ENCODE results near the gene ZSCAN12. TPM values are rescaled to one million over a fixed set of nuclear protein-coding genes. Genes with fewer than 3 reads are reported as not detected.

The ZSCAN12 gene
- total RNA-seq, 2 donors from 2014 or later, result 10.5 to 12.8 TPM

- no peaks in the 10 kb centered on the region for H3K27me3 Mint-ChIP-seq (ENCODE audit: insufficient read depth)
- Histone ChIP-seq H3K36me3 (ENCODE audit: control insufficient read depth, insufficient read depth, low read length) (no peaks in the 10 kb centered on the region), H3K27ac (ENCODE audit: low read depth, low read length) (no peak overlapping the region), H3K9me3 (ENCODE audit: control insufficient read depth, low read length) (peaks cover 20% of the 10 kb centered on the region), H3K4me3 (ENCODE audit: low read length) (no peak overlapping the region), H3K9ac (ENCODE audit: extremely low read depth, low read length, poor library complexity, severe bottlenecking) (no peak overlapping the region), H3K27me3 (ENCODE audit: control insufficient read depth, insufficient read depth, low read length, poor library complexity, severe bottlenecking) (no peaks in the 10 kb centered on the region), H3K4me1 (ENCODE audit: control insufficient read depth, insufficient read depth, low read length) (no peaks in the 10 kb centered on the region)
- DNase-seq, result no peak
- H3K9me3 Mint-ChIP-seq, result peaks cover 15% of the 10 kb centered on the region
- H3K4me1 Mint-ChIP-seq, result peaks cover 11% of the 10 kb centered on the region
- no peak overlapping the region for H3K27ac Mint-ChIP-seq
- WGBS, 2 experiments (ENCODE audit: insufficient coverage in 1 of 2, insufficient read length in 1 of 2), result 91 to 98% methylated on average over 1 of the region's 1 CpG
- H3K36me3 Mint-ChIP-seq (ENCODE audit: low read depth), result peaks cover 26% of the 10 kb centered on the region
- H3K4me3 Mint-ChIP-seq, result no peak overlapping the region
- TF ChIP-seq, protein P1, sequence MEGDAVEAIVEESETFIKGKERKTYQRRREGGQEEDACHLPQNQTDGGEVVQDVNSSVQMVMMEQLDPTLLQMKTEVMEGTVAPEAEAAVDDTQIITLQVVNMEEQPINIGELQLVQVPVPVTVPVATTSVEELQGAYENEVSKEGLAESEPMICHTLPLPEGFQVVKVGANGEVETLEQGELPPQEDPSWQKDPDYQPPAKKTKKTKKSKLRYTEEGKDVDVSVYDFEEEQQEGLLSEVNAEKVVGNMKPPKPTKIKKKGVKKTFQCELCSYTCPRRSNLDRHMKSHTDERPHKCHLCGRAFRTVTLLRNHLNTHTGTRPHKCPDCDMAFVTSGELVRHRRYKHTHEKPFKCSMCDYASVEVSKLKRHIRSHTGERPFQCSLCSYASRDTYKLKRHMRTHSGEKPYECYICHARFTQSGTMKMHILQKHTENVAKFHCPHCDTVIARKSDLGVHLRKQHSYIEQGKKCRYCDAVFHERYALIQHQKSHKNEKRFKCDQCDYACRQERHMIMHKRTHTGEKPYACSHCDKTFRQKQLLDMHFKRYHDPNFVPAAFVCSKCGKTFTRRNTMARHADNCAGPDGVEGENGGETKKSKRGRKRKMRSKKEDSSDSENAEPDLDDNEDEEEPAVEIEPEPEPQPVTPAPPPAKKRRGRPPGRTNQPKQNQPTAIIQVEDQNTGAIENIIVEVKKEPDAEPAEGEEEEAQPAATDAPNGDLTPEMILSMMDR (conservative IDR thresholded peaks at IDR 0.05), result no peak
These were observed 24.0 kb upstream of the ZSCAN12 start for GRCh38 chr6:28423546-28423945.

DNA sequence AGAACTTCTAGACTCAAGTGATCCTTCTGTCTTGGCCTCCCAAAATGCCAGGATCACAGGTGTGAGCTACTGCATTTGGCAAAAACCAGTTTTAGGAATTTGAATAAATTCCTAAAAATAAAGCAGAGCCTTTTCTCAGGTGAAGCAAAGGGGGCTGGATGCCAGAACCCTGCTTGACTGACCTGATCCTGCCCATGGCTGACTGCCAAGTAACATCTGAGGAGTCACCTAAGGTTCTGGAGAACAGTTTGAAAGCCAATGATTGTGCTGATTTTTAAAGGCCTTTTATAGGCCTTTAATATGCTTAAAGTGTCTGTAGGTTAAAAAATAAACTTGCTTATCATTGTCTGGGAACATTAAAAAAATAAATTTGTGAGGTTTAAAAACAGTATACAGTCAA lies 14.1 kb upstream of the ZSCAN12 start:
- Histone ChIP-seq H3K27me3 (ENCODE audit: control insufficient read depth, insufficient read depth, low read length, poor library complexity, severe bottlenecking) (peaks cover 9% of the 10 kb centered on the region), H3K27ac (ENCODE audit: low read depth, low read length) (no peak overlapping the region), H3K9ac (ENCODE audit: extremely low read depth, low read length, poor library complexity, severe bottlenecking) (no peak overlapping the region), H3K9me3 (ENCODE audit: control insufficient read depth, low read length) (no peaks in the 10 kb centered on the region), H3K4me3 (ENCODE audit: low read length) (no peak overlapping the region), H3K36me3 (ENCODE audit: control insufficient read depth, insufficient read depth, low read length) (no peaks in the 10 kb centered on the region), H3K4me1 (ENCODE audit: control insufficient read depth, insufficient read depth, low read length) (no peaks in the 10 kb centered on the region)
- Mint-ChIP-seq H3K27ac (no peak overlapping the region), H3K36me3 (ENCODE audit: low read depth) (no peaks in the 10 kb centered on the region), H3K4me1 (peaks cover 4% of the 10 kb centered on the region), H3K9me3 (no peaks in the 10 kb centered on the region), H3K27me3 (ENCODE audit: insufficient read depth) (peaks cover 19% of the 10 kb centered on the region), H3K4me3 (no peak overlapping the region)
- TF ChIP-seq, protein P1 (conservative IDR thresholded peaks at IDR 0.05), result no peak
- DNase-seq, result no peak

GRCh38 chr6:28410767-28411166 lies 11.2 kb upstream of the ZSCAN12 start:
- H3K27ac ChIP-seq (ENCODE audit: low read depth, low read length), result no peak overlapping the region
- DNase-seq, result no peak
- Mint-ChIP-seq H3K27ac (no peak overlapping the region), H3K4me3 (no peak overlapping the region), H3K27me3 (ENCODE audit: insufficient read depth) (peaks cover 23% of the 10 kb centered on the region), H3K36me3 (ENCODE audit: low read depth) (no peaks in the 10 kb centered on the region), H3K4me1 (no peaks in the 10 kb centered on the region), H3K9me3 (no peaks in the 10 kb centered on the region)
- no peaks in the 10 kb centered on the region for H3K9me3 ChIP-seq (ENCODE audit: control insufficient read depth, low read length)
- no peak overlapping the region for H3K4me3 ChIP-seq (ENCODE audit: low read length)
- no peak overlapping the region for H3K9ac ChIP-seq (ENCODE audit: extremely low read depth, low read length, poor library complexity, severe bottlenecking)
- no peaks in the 10 kb centered on the region for H3K36me3 ChIP-seq (ENCODE audit: control insufficient read depth, insufficient read depth, low read length)
- 86 to 95% methylated on average over 1 to 2 of the region's 2 CpGs for WGBS, 2 experiments (ENCODE audit: insufficient coverage in 1 of 2, insufficient read length in 1 of 2)
- H3K27me3 ChIP-seq (ENCODE audit: control insufficient read depth, insufficient read depth, low read length, poor library complexity, severe bottlenecking), result peaks cover 9% of the 10 kb centered on the region
- no peaks in the 10 kb centered on the region for H3K4me1 ChIP-seq (ENCODE audit: control insufficient read depth, insufficient read depth, low read length)
- TF ChIP-seq, protein P1 (conservative IDR thresholded peaks at IDR 0.05), result no peak

Measured in endodermal cell (in vitro differentiated cells).